Activated T-helper 2 cell treated with anti-CD3 and anti-CD28 coated beads, Interferon-gamma antibody, Interleukin-2, Interleukin-4, amounts not matched to agents 10 μg/mL and 5 μg/mL and 100 μg/mL, durations not matched to agents 14 hours and 24 hours and 36 hours (primary cell): ENCODE measurements around the gene CACNA1G. TPM values are rescaled to one million over a fixed set of nuclear protein-coding genes. Genes with fewer than 3 reads are reported as not detected.

Experiments used
- DNase-seq: peaks from one replicate; pipeline ENCODE4 v3.0.0; 2021; ENCODE audit warnings: low spot score
- H3K27ac Mint-ChIP-seq: one replicate; pipeline ENCODE4 v1.8.0; 2021; ENCODE audit warnings: mixed read lengths
- H3K27me3 Mint-ChIP-seq: one replicate; pipeline ENCODE4 v1.8.0; 2021; ENCODE audit warnings: low read depth, mixed read lengths
- H3K36me3 Mint-ChIP-seq: one replicate; pipeline ENCODE4 v1.8.0; 2021; ENCODE audit warnings: low read depth, mixed read lengths
- H3K4me1 Mint-ChIP-seq: one replicate; pipeline ENCODE4 v1.8.0; 2021; ENCODE audit warnings: low read depth, mixed read lengths
- H3K4me3 Mint-ChIP-seq: one replicate; pipeline ENCODE4 v1.8.0; 2021; ENCODE audit warnings: low read depth, mild to moderate bottlenecking, moderate library complexity, mixed read lengths
- H3K9me3 Mint-ChIP-seq: one replicate; pipeline ENCODE4 v1.8.0; 2021; ENCODE audit warnings: mixed read lengths
- intact Hi-C: fragments of 100-400 bp; cut with micrococcal nuclease; formaldehyde crosslinking; loops from one replicate; pipeline ENCODE4 v1.15.1; 2023
- total RNA-seq: library from RNA; stranded (reverse); gene quantifications from 2 replicates; pipeline ENCODE4 v1.2.3, GENCODE V29; 2022

Gene CACNA1G
- total RNA-seq, 1 donor from 2014 or later: not detected

- Mint-ChIP-seq H3K4me3 (no peak overlapping the region), H3K27me3 (peaks cover 2% of the 10 kb centered on the region)
These were observed 107.7 kb downstream of the CACNA1G start for GRCh38 chr17:50668025-50668837.

GRCh38 chr17:50668838-50669581 is 108.5 kb downstream of the CACNA1G start:
- Mint-ChIP-seq H3K9me3 (no peaks in the 10 kb centered on the region), H3K4me3 (no peak overlapping the region), H3K4me1 (no peaks in the 10 kb centered on the region), H3K27ac (no peak overlapping the region), H3K27me3 (peaks cover 2% of the 10 kb centered on the region), H3K36me3 (no peaks in the 10 kb centered on the region)
- intact Hi-C loops: no loop called here
- no peak for DNase-seq

More at GRCh38 chr17:50668025-50668837, 107.7 kb downstream of the CACNA1G start:
- no peaks in the 10 kb centered on the region for H3K4me1 Mint-ChIP-seq
- no peaks in the 10 kb centered on the region for H3K36me3 Mint-ChIP-seq
- H3K9me3 Mint-ChIP-seq: no peaks in the 10 kb centered on the region
- no peak for DNase-seq
- intact Hi-C loops: no loop called here
- H3K27ac Mint-ChIP-seq: no peak overlapping the region

GRCh38 chr17:50672071-50672470 is 111.6 kb downstream of the CACNA1G start:
- Mint-ChIP-seq H3K27me3 (no peaks in the 10 kb centered on the region), H3K4me1 (no peaks in the 10 kb centered on the region), H3K36me3 (no peaks in the 10 kb centered on the region), H3K9me3 (no peaks in the 10 kb centered on the region), H3K4me3 (no peak overlapping the region), H3K27ac (no peak overlapping the region)
- intact Hi-C loops: no loop called here
- DNase-seq: no peak

- no peaks in the 10 kb centered on the region for H3K9me3 Mint-ChIP-seq
- intact Hi-C loops: no loop called here
- DNase-seq: no peak
- no peak overlapping the region for H3K4me3 Mint-ChIP-seq
- H3K36me3 Mint-ChIP-seq: no peaks in the 10 kb centered on the region
- no peaks in the 10 kb centered on the region for H3K4me1 Mint-ChIP-seq
- peaks cover 2% of the 10 kb centered on the region for H3K27me3 Mint-ChIP-seq
- no peak overlapping the region for H3K27ac Mint-ChIP-seq
These were observed 112.5 kb downstream of the CACNA1G start for GRCh38 chr17:50672831-50673551.

GRCh38 chr17:50675190-50675589 is 114.7 kb downstream of the CACNA1G start:
- Mint-ChIP-seq H3K4me3 (no peak overlapping the region), H3K36me3 (no peaks in the 10 kb centered on the region), H3K27me3 (peaks cover 12% of the 10 kb centered on the region), H3K4me1 (no peaks in the 10 kb centered on the region), H3K27ac (no peak overlapping the region), H3K9me3 (no peaks in the 10 kb centered on the region)
- intact Hi-C loops: no loop called here
- no peak for DNase-seq

- intact Hi-C loops: no loop called here
- H3K4me1 Mint-ChIP-seq: no peaks in the 10 kb centered on the region
- H3K9me3 Mint-ChIP-seq: no peaks in the 10 kb centered on the region
- no peak overlapping the region for H3K4me3 Mint-ChIP-seq
- H3K27ac Mint-ChIP-seq: no peak overlapping the region
- H3K36me3 Mint-ChIP-seq: no peaks in the 10 kb centered on the region
- no peak for DNase-seq
- peaks cover 15% of the 10 kb centered on the region for H3K27me3 Mint-ChIP-seq
These were observed 115.1 kb downstream of the CACNA1G start for GRCh38 chr17:50675627-50676026.

GRCh38 chr17:50676065-50676975 is 115.8 kb downstream of the CACNA1G start:
- Mint-ChIP-seq H3K9me3 (no peaks in the 10 kb centered on the region), H3K4me1 (peaks cover 3% of the 10 kb centered on the region), H3K27me3 (peaks cover 21% of the 10 kb centered on the region), H3K4me3 (no peak overlapping the region), H3K36me3 (no peaks in the 10 kb centered on the region), H3K27ac (no peak overlapping the region)
- DNase-seq: no peak
- intact Hi-C loops: no loop called here

Other genes starting within 250 kb of the CACNA1G start
- 134 and 143 TPM in 2 replicates for gene XYLT2, start 214.6 kb upstream of the CACNA1G start, total RNA-seq
- gene MRPL27, start 187.5 kb upstream of the CACNA1G start, total RNA-seq: 95.2 and 95.6 TPM in 2 replicates
- gene EME1, start 187.5 kb upstream of the CACNA1G start, total RNA-seq: 26.8 and 28.6 TPM in 2 replicates
- 118 and 119 TPM in 2 replicates for gene LRRC59, start 163.2 kb upstream of the CACNA1G start, total RNA-seq
- 23.5 and 28.2 TPM in 2 replicates for gene ACSF2, start 134.5 kb upstream of the CACNA1G start, total RNA-seq
- not detected in 2 replicates for gene CHAD, start 91.8 kb upstream of the CACNA1G start, total RNA-seq
- 56.8 and 59.0 TPM in 2 replicates for gene RSAD1, start 81.9 kb upstream of the CACNA1G start, total RNA-seq
- gene MYCBPAP, start 52.3 kb upstream of the CACNA1G start, total RNA-seq: 3.1 and 4.4 TPM in 2 replicates
- not detected in 2 replicates for gene EPN3, start 28.0 kb upstream of the CACNA1G start, total RNA-seq
- 30.5 and 31.0 TPM in 2 replicates for gene SPATA20, start 13.5 kb upstream of the CACNA1G start, total RNA-seq
- gene ABCC3, start 74.2 kb downstream of the CACNA1G start, total RNA-seq: not detected in 2 replicates
- gene ANKRD40, start 147.2 kb downstream of the CACNA1G start, total RNA-seq: 37.8 and 39.4 TPM in 2 replicates
- 115 and 134 TPM in 2 replicates for gene LUC7L3, start 158.9 kb downstream of the CACNA1G start, total RNA-seq
- not detected in 2 replicates for gene ANKRD40CL, start 206.8 kb downstream of the CACNA1G start, total RNA-seq